HepG2 (cell line): ENCODE measurements around the gene PVALB. TPM values are rescaled to one million over a fixed set of nuclear protein-coding genes. Genes with fewer than 3 reads are reported as not detected.

ENCODE experiments used
- ATAC-seq: fragments of 200-7000 bp; cut with Tn5 transposase; 3 replicates; pipeline ENCODE4 v1.9.1; 2020; ENCODE audit warnings: mild to moderate bottlenecking, moderate library complexity
- BruUV-seq: library from RNA; stranded (reverse); fragments of 400-500 nt; replicated peaks from 2 replicates; lab custom pipeline; 2021; lab: Mats Ljungman, UMichigan
- CTCF ChIA-PET: fragments of 300-600 bp; formaldehyde crosslinking; extraction: SDS; loops from one replicate; lab custom pipeline; 2021; ENCODE audit warnings: low total read pairs, inconsistent platforms, low intra/inter-chr PET ratio; lab: Yijun Ruan, JAX
- POLR2A ChIA-PET: fragments of 350-600 bp; sonication (Branson Sonifier 250); formaldehyde crosslinking; loops from one replicate; lab custom pipeline; 2020; ENCODE audit warnings: antibody characterized with exemption, inconsistent platforms; lab: Yijun Ruan, JAX
- DNase-seq: peaks from one replicate; pipeline ENCODE4 v3.0.0-alpha.2; 2015; ENCODE audit warnings: low spot score
- FAIRE-seq: peaks from 3 replicates; lab custom pipeline; 2011; peaks lifted over from hg19 to GRCh38; lab: Jason Lieb, UNC
- H2AFZ ChIP-seq: one replicate; pipeline ENCODE4 v1.6.1; 2011; ENCODE audit warnings: low read length, inconsistent platforms
- H3K27ac ChIP-seq: fragments of 300-600 bp; 3 replicates; pipeline ENCODE4 v1.8.0; 2011; ENCODE audit warnings: mixed run types, mild to moderate bottlenecking, mixed read lengths, low read length, inconsistent platforms; ENCODE audit not compliant: insufficient read depth; ENCODE audit errors: extremely low read length
- H3K27me3 ChIP-seq, 2 experiments: fragments of 200-600 bp in 1 of 2; 2 replicates in 1 of 2; 3 replicates in 1 of 2; pipeline versions ENCODE4 v1.6.0 to v1.8.0; 2011; ENCODE audit warnings: low read length in 2 of 2, mild to moderate bottlenecking in 2 of 2, moderate library complexity in 2 of 2, inconsistent platforms in 1 of 2; ENCODE audit not compliant: insufficient read depth in 2 of 2, control insufficient read depth in 1 of 2
- H3K36me3 ChIP-seq, 2 experiments: fragments of 200-600 bp in 1 of 2; replicated peaks in 1 of 2; 2 replicates in 1 of 2; 3 replicates in 1 of 2; pipeline versions ENCODE4 v1.5.1 to v1.8.0; 2011; ENCODE audit warnings: low read length in 2 of 2, inconsistent platforms in 1 of 2; ENCODE audit not compliant: insufficient read depth in 2 of 2, control insufficient read depth in 1 of 2
- H3K4me1 ChIP-seq: 2 replicates; pipeline ENCODE4 v1.5.1; 2012; ENCODE audit warnings: low read length, inconsistent platforms; ENCODE audit not compliant: insufficient read depth
- H3K4me2 ChIP-seq: 2 replicates; pipeline ENCODE4 v1.6.0; 2011; ENCODE audit warnings: low read depth, low read length, inconsistent platforms
- H3K4me3 ChIP-seq, 3 experiments: fragments of 200-600 bp in 1 of 3; sonication (generic), shearing (Covaris generic) in 1 of 3; replicated peaks in 1 of 3; 2 replicates each; pipeline ENCODE4 v1.5.1; 2011 to 2016; ENCODE audit warnings: low read length in 3 of 3, inconsistent platforms in 2 of 3, low read depth in 2 of 3, mild to moderate bottlenecking in 2 of 3, control low read depth in 1 of 3, mixed read lengths in 1 of 3; ENCODE audit not compliant: insufficient read depth in 1 of 3
- H3K79me2 ChIP-seq: one replicate; pipeline ENCODE4 v1.6.1; 2011; ENCODE audit warnings: low read length, inconsistent platforms; ENCODE audit not compliant: insufficient read depth
- H3K9ac ChIP-seq: 2 replicates; pipeline ENCODE4 v1.6.0; 2011; ENCODE audit warnings: mild to moderate bottlenecking, low read depth, low read length, inconsistent platforms; ENCODE audit not compliant: insufficient read depth
- H3K9me3 ChIP-seq: 2 replicates; pipeline ENCODE4 v1.5.1; 2012; ENCODE audit warnings: mild to moderate bottlenecking, low read length
- H4K20me1 ChIP-seq: 2 replicates; pipeline ENCODE4 v1.6.0; 2011; ENCODE audit warnings: inconsistent platforms, mild to moderate bottlenecking, low read length, moderate library complexity; ENCODE audit not compliant: insufficient read depth
- CERS6 ChIP-seq: sonication (generic); formaldehyde crosslinking; IDR thresholded peaks from 2 replicates; pipeline ENCODE4 v1.5.0; 2020; ENCODE audit warnings: missing genetic modification reagents
- CREB1 ChIP-seq, 2 experiments: fragments of 450-650 bp in 1 of 2; IDR thresholded peaks; 2 replicates each; pipeline ENCODE4 v1.6.1; 2016 to 2017; ENCODE audit warnings: control low read depth in 1 of 2, mild to moderate bottlenecking in 1 of 2, missing compliant biosample characterization in 1 of 2, missing genetic modification characterization in 1 of 2
- FOXJ3 ChIP-seq: sonication (generic); formaldehyde crosslinking; IDR thresholded peaks from 2 replicates; pipeline ENCODE4 v1.4.0; 2020; ENCODE audit warnings: missing genetic modification reagents, mild to moderate bottlenecking, borderline replicate concordance
- GRHL1 ChIP-seq: sonication (generic); formaldehyde crosslinking; conservative IDR thresholded peaks from 2 replicates; pipeline ENCODE4 v1.8.0; 2022; ENCODE audit warnings: missing genetic modification reagents
- HOXA5 ChIP-seq: sonication (generic); formaldehyde crosslinking; IDR thresholded peaks from 2 replicates; pipeline ENCODE4 v1.4.0; 2020; ENCODE audit warnings: missing genetic modification reagents
- REL ChIP-seq: sonication (generic); formaldehyde crosslinking; conservative IDR thresholded peaks from 2 replicates; pipeline ENCODE4 v1.8.0; 2022; ENCODE audit warnings: mild to moderate bottlenecking, missing genetic modification reagents, moderate library complexity
- ZBTB8A ChIP-seq: sonication (generic); formaldehyde crosslinking; IDR thresholded peaks from 2 replicates; pipeline ENCODE4 v1.4.0; 2020; ENCODE audit warnings: mild to moderate bottlenecking, low read depth, missing genetic modification reagents, borderline replicate concordance
- ZNF646 ChIP-seq: sonication (generic); formaldehyde crosslinking; IDR thresholded peaks from 2 replicates; pipeline ENCODE4 v1.9.0; 2021; ENCODE audit warnings: mild to moderate bottlenecking, missing genetic modification reagents
- ZNF703 ChIP-seq: sonication (generic); formaldehyde crosslinking; IDR thresholded peaks from 2 replicates; pipeline ENCODE4 v1.5.1; 2020; ENCODE audit warnings: missing genetic modification reagents, mild to moderate bottlenecking, moderate library complexity, borderline replicate concordance
- ZNF800 ChIP-seq: sonication (generic); formaldehyde crosslinking; IDR thresholded peaks from 2 replicates; pipeline ENCODE4 v1.4.0; 2020; ENCODE audit warnings: missing genetic modification reagents
- WGBS: methylation state at CpG from one replicate; pipeline ENCODE4 v1.1.6; 2017; ENCODE audit warnings: low lambda C conversion rate; 5-methylcytosine and 5-hydroxymethylcytosine counted together
- in situ Hi-C: cut with HindIII; loops from 2 replicates; pipeline ENCODE4 v1.10.0; 2017; ENCODE audit warnings: low pct_unique_long_range_greater_than_20kb; ENCODE audit not compliant: extremely low pct_ligation_motif_present
- intact Hi-C: fragments of 100-400 bp; cut with micrococcal nuclease; formaldehyde crosslinking; loops from one replicate; pipeline ENCODE4 v1.10.0; 2022; ENCODE audit not compliant: unreplicated experiment
- polyA plus RNA-seq, 8 experiments: library from polyadenylated mRNA; depleted of rRNA in 3 of 8; stranded (reverse) in 7 of 8; unstranded in 1 of 8; fragments of >200 nt; fragmentation: Illumina TruSeq in 4 of 8; extraction: Trizol in 4 of 8; gene quantifications; 2 replicates each; pipeline versions ENCODE4 v1.2.1 to v1.2.3, GENCODE V29; 2011 to 2016; ENCODE audit warnings: low read depth in 4 of 8, missing spikeins in 1 of 8, mixed read lengths in 1 of 8; ENCODE audit not compliant: insufficient read depth in 1 of 8
- total RNA-seq, 5 experiments: library from RNA; depleted of rRNA; stranded (reverse); fragments of >200 nt; fragmentation: Illumina TruSeq; extraction: Trizol; gene quantifications; 2 replicates each; pipeline ENCODE4 v1.2.3, GENCODE V29; 2016; ENCODE audit warnings: low read depth in 1 of 5

Gene PVALB
- total and polyA plus RNA-seq, 2 of the 13 experiments (the other 11 are each of a cell fraction or from before 2014, with no cell fraction given), result not detected

- no peak for TF ChIP-seq CERS6
- TF ChIP-seq FOXJ3 (CRISPR knock-in tag), result no peak
- no peak for TF ChIP-seq GRHL1 (CRISPR knock-in tag)
- TF ChIP-seq HOXA5 (CRISPR knock-in tag), result no peak
- no peak for TF ChIP-seq ZNF703 (CRISPR knock-in tag)
- TF ChIP-seq REL (CRISPR knock-in tag), result no peak
Observed at GRCh38 chr22:36819112-36819511, 2.3 kb upstream of the PVALB start (continued).

GRCh38 chr22:36818010-36818642 is 1.3 kb upstream of the PVALB start:
- H3K27ac ChIP-seq, result no peak overlapping the region
- H3K9ac ChIP-seq, result no peak overlapping the region
- H3K79me2 ChIP-seq, result no peaks in the 10 kb centered on the region
- H3K4me3 ChIP-seq, result no peak overlapping the region
- no peak overlapping the region for H3K4me2 ChIP-seq
- no peaks in the 10 kb centered on the region for H3K9me3 ChIP-seq
- POLR2A ChIA-PET, result no interaction called here
- in situ Hi-C loops (no loop called here), intact Hi-C loops (no loop called here)
- no peaks in the 10 kb centered on the region for H4K20me1 ChIP-seq
- H3K4me1 ChIP-seq, result no peaks in the 10 kb centered on the region
- FAIRE-seq, result no peak
- DNase-seq, result no peak
- BruUV-seq, result no TSS peak
- H2AFZ ChIP-seq, result no peak overlapping the region
- peaks cover 6 to 72% of the 10 kb centered on the region in 2 experiments; a peak in 4 of 5 replicates for H3K27me3 ChIP-seq
- no peaks in the 10 kb centered on the region for H3K36me3 ChIP-seq
- WGBS, result 0% methylated on average over 1 of the region's 6 CpGs
- no peak for ATAC-seq
- CTCF ChIA-PET, result no interaction called here
- no peak for TF ChIP-seq ZNF646 (CRISPR knock-in tag)
- TF ChIP-seq CREB1 (IDR thresholded peaks at IDR 0.05), result peak; percentile 94
- no peak for TF ChIP-seq CREB1 (CRISPR knock-in tag; IDR thresholded peaks at IDR 0.05)
- TF ChIP-seq ZNF800, result no peak
- no peak for TF ChIP-seq ZBTB8A (CRISPR knock-in tag)
